Suprapubic skin (tissue), 4 donors: ENCODE results near the gene CAPN9.

Experiments used
- CTCF ChIP-seq, 2 donors: fragments of 200-600 bp in 1 of 2; fragments of 450-650 bp in 1 of 2; sonication (generic) in 1 of 2; IDR thresholded peaks; one replicate each; pipeline ENCODE4 v1.5.1; 2016 to 2019; ENCODE audit warnings: antibody characterized with exemption in 2 of 2, mild to moderate bottlenecking in 1 of 2, moderate library complexity in 1 of 2
- EP300 ChIP-seq: sonication (generic); formaldehyde crosslinking; IDR thresholded peaks from one replicate; pipeline ENCODE4 v1.6.1; 2017; ENCODE audit warnings: antibody characterized with exemption
- POLR2A ChIP-seq, 2 donors: fragments of 450-650 bp; IDR thresholded peaks; one replicate each; pipeline ENCODE4 v1.6.1; 2017; ENCODE audit warnings: antibody characterized with exemption in 2 of 2, mild to moderate bottlenecking in 2 of 2, moderate library complexity in 2 of 2
- POLR2AphosphoS5 ChIP-seq, 3 donors: sonication (generic); formaldehyde crosslinking; IDR thresholded peaks; one replicate each; pipeline ENCODE4 v1.6.1; 2017; ENCODE audit warnings: antibody characterized with exemption in 3 of 3

DNA sequence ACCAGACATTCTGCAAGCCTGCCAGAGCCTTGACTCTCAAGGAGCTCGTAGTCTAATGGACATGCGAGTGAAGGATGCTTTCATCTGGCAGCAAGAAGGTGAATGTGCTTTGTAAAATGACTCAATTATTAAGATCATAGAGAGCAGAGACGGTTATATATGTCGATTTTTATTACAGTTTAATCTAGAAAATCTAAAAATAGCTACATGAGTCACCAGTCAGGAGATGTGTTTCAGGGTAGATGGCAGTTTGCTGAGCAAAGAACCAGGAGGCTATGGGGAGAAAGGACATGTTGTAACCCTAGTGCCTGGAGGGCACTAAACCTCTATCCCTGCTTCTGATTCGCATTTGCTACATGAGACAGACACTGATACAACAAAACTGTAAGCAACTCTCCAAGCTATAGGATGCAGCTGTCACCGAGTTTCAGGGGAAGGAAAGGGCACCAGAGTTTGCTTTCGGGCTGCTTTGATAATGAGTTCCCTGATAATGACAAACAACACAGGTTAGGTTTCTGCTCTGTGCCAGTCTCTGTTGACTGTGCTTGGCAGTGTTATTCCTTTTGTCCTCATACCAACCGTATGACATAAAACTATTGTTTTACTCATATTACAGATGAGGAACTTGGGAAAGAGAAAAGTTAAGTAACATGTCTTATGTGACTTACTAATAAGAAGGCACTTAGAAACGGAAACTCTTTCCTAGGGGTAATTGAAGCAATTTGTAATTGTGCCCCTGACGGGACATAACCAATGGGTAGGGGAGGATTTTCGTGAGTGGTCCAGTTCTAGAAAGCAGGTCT is 77.9 kb downstream of the CAPN9 start:
- TF ChIP-seq CTCF (IDR thresholded peaks at IDR 0.05) (no peak), POLR2A (IDR thresholded peaks at IDR 0.05) (no peak), POLR2AphosphoS5 (IDR thresholded peaks at IDR 0.05) (no peak), EP300 (no peak)
